ENCODE data around the gene SGTA. TPM values are rescaled to one million over a fixed set of nuclear protein-coding genes. Genes with fewer than 3 reads are reported as not detected.

Gene SGTA
- total and polyA plus RNA-seq, 2 of the 4 experiments (the other 2 are of a cell fraction) = 17.4 to 72.9 TPM

GRCh38 chr19:2823646-2824045 is 40.6 kb upstream of the SGTA start:
- no peak overlapping the region for H3K23ac ChIP-seq (ENCODE audit: low read depth, low read length)
- H4K5ac ChIP-seq (ENCODE audit: low read depth, low read length) = no peak overlapping the region
- H3K4ac ChIP-seq (ENCODE audit: low read depth, low read length) = no peak overlapping the region
- WGBS, 2 experiments (ENCODE audit: extremely low coverage in 2 of 2, insufficient read length in 1 of 2) = 73% methylated on average over 3 of the region's 9 CpGs; no CpG with 5 or more reads in 1 of the 2 experiments
- DNase-seq (no peak), ATAC-seq (ENCODE audit: low read depth) (no peak)
- H3K4me2 ChIP-seq (ENCODE audit: low read depth, low read length) = no peak overlapping the region
- H3K27me3 ChIP-seq (ENCODE audit: control insufficient read depth, insufficient read depth, low read length) = no peaks in the 10 kb centered on the region
- ChIA-PET CTCF (no interaction called here), POLR2A (ENCODE audit: unreplicated experiment) (no interaction called here)
- peaks cover 17% of the 10 kb centered on the region for H3K9me3 ChIP-seq (ENCODE audit: control insufficient read depth, insufficient read depth, low read length)
- BruUV-seq (replicated peaks) = no TSS peak
- no peak overlapping the region for H3K18ac ChIP-seq (ENCODE audit: low read depth, low read length)
- no peak overlapping the region for H3K56ac ChIP-seq (ENCODE audit: extremely low read depth, insufficient read depth, low read length)
- TF ChIP-seq BHLHE40 (IDR thresholded peaks at IDR 0.05; ENCODE audit: low read depth, low read length) = no peak
- TF ChIP-seq CEBPB (IDR thresholded peaks at IDR 0.05; ENCODE audit: low read depth, low read length) = no peak
- TF ChIP-seq SMC3 (IDR thresholded peaks at IDR 0.05; ENCODE audit: low read depth, low read length) = no peak
- no peak for TF ChIP-seq RAD21 (IDR thresholded peaks at IDR 0.05; ENCODE audit: low read length)
- no peak for TF ChIP-seq USF2 (IDR thresholded peaks at IDR 0.05; ENCODE audit: low read depth, low read length)
- no peak for TF ChIP-seq MAFK (IDR thresholded peaks at IDR 0.05; ENCODE audit: low read depth, low read length)
- no peak for TF ChIP-seq MAZ (IDR thresholded peaks at IDR 0.05; ENCODE audit: borderline replicate concordance, low read depth, low read length)
- TF ChIP-seq RFX5 (IDR thresholded peaks at IDR 0.05; ENCODE audit: low read depth, low read length) = no peak
- TF ChIP-seq CHD1 (IDR thresholded peaks at IDR 0.05; ENCODE audit: low read depth, low read length) = no peak
- TF ChIP-seq, protein P1, sequence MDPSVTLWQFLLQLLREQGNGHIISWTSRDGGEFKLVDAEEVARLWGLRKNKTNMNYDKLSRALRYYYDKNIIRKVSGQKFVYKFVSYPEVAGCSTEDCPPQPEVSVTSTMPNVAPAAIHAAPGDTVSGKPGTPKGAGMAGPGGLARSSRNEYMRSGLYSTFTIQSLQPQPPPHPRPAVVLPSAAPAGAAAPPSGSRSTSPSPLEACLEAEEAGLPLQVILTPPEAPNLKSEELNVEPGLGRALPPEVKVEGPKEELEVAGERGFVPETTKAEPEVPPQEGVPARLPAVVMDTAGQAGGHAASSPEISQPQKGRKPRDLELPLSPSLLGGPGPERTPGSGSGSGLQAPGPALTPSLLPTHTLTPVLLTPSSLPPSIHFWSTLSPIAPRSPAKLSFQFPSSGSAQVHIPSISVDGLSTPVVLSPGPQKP (IDR thresholded peaks at IDR 0.05; ENCODE audit: borderline replicate concordance, low read depth, low read length) = no peak
- TF ChIP-seq FOS (IDR thresholded peaks at IDR 0.05; ENCODE audit: low read depth, low read length) = no peak
- TF ChIP-seq POLR2A (IDR thresholded peaks at IDR 0.05; ENCODE audit: low read depth, low read length) = no peak
- no peak for TF ChIP-seq NFE2L2 (IDR thresholded peaks at IDR 0.05; ENCODE audit: low read depth, low read length)
- no peak for TF ChIP-seq RCOR1 (IDR thresholded peaks at IDR 0.05; ENCODE audit: insufficient replicate concordance, low read length)
- no peaks in the 10 kb centered on the region for H4K20me1 ChIP-seq (ENCODE audit: insufficient read depth, low read length)
- H2AK9ac ChIP-seq (replicated peaks; ENCODE audit: low read depth, low read length, poor library complexity) = no peak overlapping the region
- H2AFZ ChIP-seq (replicated peaks; ENCODE audit: low read length, poor library complexity) = no peak overlapping the region
- H3K27ac ChIP-seq (ENCODE audit: insufficient read depth, low read length) = no peak overlapping the region
- H3K79me1 ChIP-seq (ENCODE audit: low read depth in 1 of 2, low read length in 2 of 2) = peaks cover 6 to 11% of the 10 kb centered on the region in 2 experiments; a peak in 2 of 4 replicates
- H3K14ac ChIP-seq (replicated peaks; ENCODE audit: low read depth, low read length) = no peak overlapping the region
- no peak overlapping the region for H4K91ac ChIP-seq (ENCODE audit: insufficient read depth, low read depth, low read length)
- in situ Hi-C loops (cut with MboI; ENCODE audit: low sequenced_read_pairs) = no loop called here
- 0 out of 2 replicates have a peak, but pooled peaks cover 4% of the 10 kb centered on the region for H3K9me1 ChIP-seq (ENCODE audit: insufficient read depth, low read length)
- H2BK15ac ChIP-seq (ENCODE audit: low read depth, low read length) = no peak overlapping the region
- intact Hi-C loops (cut with micrococcal nuclease) = no loop called here
- H2BK5ac ChIP-seq (ENCODE audit: low read depth, low read length, poor library complexity, severe bottlenecking) = no peak overlapping the region
- H2AK5ac ChIP-seq (ENCODE audit: low read depth, low read length) = no peak overlapping the region
- no peak overlapping the region for H4K8ac ChIP-seq (ENCODE audit: low read depth in 2 of 2, low read length in 2 of 2)
- H3K4me1 ChIP-seq (ENCODE audit: control insufficient read depth, insufficient read depth, low read length) = no peaks in the 10 kb centered on the region; the same call in 1 of the 2 replicates
- dilution Hi-C loops (cut with HindIII; ENCODE audit: low sequenced_read_pairs, unreplicated experiment) = no loop called here
- peaks cover 20% of the 10 kb centered on the region; the same call in 1 of the 2 replicates for H3K36me3 ChIP-seq (ENCODE audit: control insufficient read depth, insufficient read depth, low read length)
- no peak overlapping the region for H3K4me3 ChIP-seq (ENCODE audit: insufficient read depth, low read depth, low read length)
- no peak overlapping the region for H2BK20ac ChIP-seq (ENCODE audit: low read depth, low read length)
- no peak overlapping the region for H2BK120ac ChIP-seq (ENCODE audit: low read depth, low read length)
- no peak overlapping the region for H3K9ac ChIP-seq (ENCODE audit: low read depth, low read length)

Measured in IMR-90 (cell line).